Urinary bladder (tissue), 4 donors: ENCODE results near the gene F13A1. TPM values are rescaled to one million over a fixed set of nuclear protein-coding genes. Genes with fewer than 3 reads are reported as not detected.

Source experiments
- DNase-seq: peaks from one replicate; pipeline ENCODE4 v3.0.0-alpha.2; 2015; ENCODE audit errors: extremely low spot score
- H3K27ac ChIP-seq: one replicate; pipeline ENCODE4 v1.5.1; 2013; ENCODE audit warnings: low read depth, mild to moderate bottlenecking, moderate library complexity
- H3K36me3 ChIP-seq: one replicate; pipeline ENCODE4 v1.6.1; 2013; ENCODE audit warnings: mild to moderate bottlenecking, moderate library complexity; ENCODE audit not compliant: insufficient read depth
- H3K4me1 ChIP-seq: one replicate; pipeline ENCODE4 v1.6.1; 2013; ENCODE audit warnings: mild to moderate bottlenecking, moderate library complexity; ENCODE audit not compliant: insufficient read depth
- H3K4me3 ChIP-seq: one replicate; pipeline ENCODE4 v1.5.1; 2013; ENCODE audit warnings: low read depth, low read length
- WGBS: extraction: QIAGEN DNeasy Blood & Tissue Kit; methylation state at CpG from one replicate; pipeline ENCODE4 v1.1.7; 2013; 5-methylcytosine and 5-hydroxymethylcytosine counted together
- polyA plus RNA-seq: library from polyadenylated mRNA; stranded (reverse); fragments of 200-250 nt; gene quantifications from one replicate; pipeline ENCODE4 v1.2.3, GENCODE V29; 2013
- total RNA-seq: library from RNA; depleted of rRNA; stranded (reverse); fragments of >200 nt; gene quantifications from one replicate; pipeline ENCODE4 v1.2.3, GENCODE V29; 2014
- donor health status: healthy with polysubstance abuse.
- donor health status: healthy.

F13A1 gene
- total RNA-seq: 203 TPM
- polyA plus RNA-seq: 113 TPM

DNA sequence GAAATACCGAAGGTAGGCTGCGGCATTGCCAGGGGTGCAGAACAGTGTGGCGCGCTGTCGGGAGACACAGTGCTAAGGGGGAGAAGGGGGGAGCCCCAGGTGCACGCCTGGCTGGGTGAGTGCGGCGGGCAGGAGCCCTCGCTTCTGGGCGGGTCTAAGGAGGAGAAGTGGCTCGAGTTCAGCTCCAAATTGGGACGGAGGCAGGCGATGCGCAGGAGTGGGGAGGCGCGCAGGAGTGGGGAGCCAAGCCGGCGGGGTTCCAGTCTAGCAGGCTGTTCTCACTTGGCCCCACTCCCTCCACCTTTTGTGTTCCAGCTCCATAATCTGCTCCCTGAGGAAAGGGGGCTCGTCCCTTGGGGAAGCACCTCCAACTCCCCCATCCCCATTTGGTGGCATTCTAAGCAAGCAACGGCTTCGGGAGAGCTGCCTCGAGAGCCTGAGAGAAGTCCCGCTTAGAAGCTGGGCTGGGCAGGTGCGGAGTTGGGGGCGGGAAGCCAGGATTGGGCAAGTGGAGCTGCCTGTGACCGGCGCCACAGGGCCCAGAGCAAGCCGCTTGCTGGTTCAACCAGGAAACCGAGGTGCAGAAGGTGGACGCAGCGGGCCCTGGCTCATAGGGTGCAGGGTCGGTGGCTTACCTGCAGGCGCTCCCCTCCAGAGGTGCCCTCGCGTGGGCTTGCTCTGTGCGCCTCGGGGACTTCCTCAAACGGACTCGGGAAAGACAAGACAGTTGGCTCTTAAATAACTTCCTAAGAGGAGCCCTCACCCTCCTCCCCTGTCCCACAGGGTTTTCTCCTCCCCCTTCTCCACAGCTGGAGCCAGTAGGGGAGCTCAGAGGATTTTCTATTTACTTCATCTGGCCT lies at the start of gene F13A1:
Gene F13A1 (minus strand): TSS at position 711 of the 860 bp plus-strand sequence. CDS start 1,998 bp downstream, outside the sequence.
- no peak for DNase-seq
- no peaks in the 10 kb centered on the region for H3K4me1 ChIP-seq
- no peak within 1 kb of the TSS for H3K27ac ChIP-seq
- WGBS: 9% methylated on average over 39 of the region's 39 CpGs
- H3K4me3 ChIP-seq: no peak within 1 kb of the TSS
- H3K36me3 ChIP-seq: no peaks in the 10 kb centered on the region

DNA sequence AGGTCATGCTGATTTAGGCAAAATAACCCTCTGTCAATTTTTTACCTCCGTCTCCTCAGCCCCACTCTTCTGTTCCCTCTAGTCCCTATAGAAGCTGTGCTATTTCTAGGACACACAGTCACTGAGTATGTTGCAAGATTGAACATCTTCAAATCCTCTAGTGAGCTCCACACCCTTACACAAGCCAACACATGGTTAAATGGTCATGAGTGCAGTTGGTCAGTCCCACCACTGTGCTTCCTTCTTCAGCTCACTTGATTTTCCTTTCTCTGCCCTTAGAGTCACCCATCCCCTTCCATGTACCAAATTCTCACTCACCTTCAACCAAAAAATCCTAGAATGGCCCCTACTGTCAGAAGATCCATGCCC lies 48.2 kb upstream of the F13A1 start:
- H3K4me1 ChIP-seq: no peaks in the 10 kb centered on the region
- no peak overlapping the region for H3K4me3 ChIP-seq
- no peak overlapping the region for H3K27ac ChIP-seq
- DNase-seq: no peak
- 88% methylated on average over 1 of the region's 1 CpG for WGBS
- H3K36me3 ChIP-seq: no peaks in the 10 kb centered on the region

DNA sequence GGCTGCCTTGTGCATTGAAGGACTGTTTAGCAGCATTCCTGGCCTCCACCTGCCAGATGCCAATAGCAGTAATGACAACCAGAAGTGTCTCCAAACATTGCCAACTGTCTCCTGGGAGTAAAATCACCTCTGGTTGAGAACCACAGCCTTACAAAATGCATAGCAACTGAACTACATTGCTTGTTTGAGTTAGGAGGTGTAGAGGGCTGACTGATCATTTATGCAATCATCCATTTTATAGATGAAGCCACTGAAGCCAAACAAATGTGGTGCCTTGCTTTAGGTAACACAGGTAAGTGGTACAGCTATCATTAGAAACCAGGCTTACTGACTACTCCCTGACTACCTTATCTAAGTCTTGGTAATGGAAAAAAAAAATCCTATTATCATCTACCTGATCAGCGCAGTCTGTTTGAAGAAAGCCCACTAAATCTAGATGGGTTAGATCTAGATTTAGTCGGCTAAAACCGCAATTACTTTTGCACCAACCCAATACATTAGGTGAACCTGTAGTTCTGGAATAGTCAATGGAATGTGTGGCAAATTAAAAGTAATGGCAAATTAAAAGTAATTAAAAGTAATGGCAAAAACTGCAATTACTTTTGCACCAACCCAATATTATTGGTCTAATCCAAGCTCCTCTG lies 47.7 kb upstream of the F13A1 start:
- Histone ChIP-seq H3K4me3 (no peak overlapping the region), H3K36me3 (no peaks in the 10 kb centered on the region), H3K4me1 (no peaks in the 10 kb centered on the region), H3K27ac (no peak overlapping the region)
- 78% methylated on average over 3 of the region's 3 CpGs for whole genome bisulfite sequencing
- no peak for DNase-seq

DNA sequence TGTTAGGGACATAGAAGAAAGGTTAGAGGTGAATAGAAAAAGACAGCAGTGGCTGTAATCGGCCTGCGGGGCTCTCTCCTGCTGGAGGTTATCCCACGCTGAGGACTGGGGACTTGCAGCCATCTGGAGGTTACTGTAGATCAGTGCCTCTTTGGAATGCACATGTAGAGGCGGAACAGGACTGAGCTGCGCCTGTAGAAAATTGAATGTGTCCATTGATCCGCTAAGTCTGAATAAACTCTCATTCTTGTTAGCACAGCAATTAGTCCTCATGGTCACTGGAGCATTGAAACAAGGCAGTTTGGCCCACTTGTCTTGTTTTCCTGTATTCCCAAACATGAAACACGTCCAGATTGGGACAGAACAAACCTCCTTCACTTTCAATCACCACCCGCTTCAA lies 46.3 kb upstream of the F13A1 start:
- Histone ChIP-seq H3K4me1 (no peaks in the 10 kb centered on the region), H3K27ac (no peak overlapping the region), H3K4me3 (no peak overlapping the region), H3K36me3 (no peaks in the 10 kb centered on the region)
- no peak for DNase-seq
- 75% methylated on average over 8 of the region's 8 CpGs for WGBS

DNA sequence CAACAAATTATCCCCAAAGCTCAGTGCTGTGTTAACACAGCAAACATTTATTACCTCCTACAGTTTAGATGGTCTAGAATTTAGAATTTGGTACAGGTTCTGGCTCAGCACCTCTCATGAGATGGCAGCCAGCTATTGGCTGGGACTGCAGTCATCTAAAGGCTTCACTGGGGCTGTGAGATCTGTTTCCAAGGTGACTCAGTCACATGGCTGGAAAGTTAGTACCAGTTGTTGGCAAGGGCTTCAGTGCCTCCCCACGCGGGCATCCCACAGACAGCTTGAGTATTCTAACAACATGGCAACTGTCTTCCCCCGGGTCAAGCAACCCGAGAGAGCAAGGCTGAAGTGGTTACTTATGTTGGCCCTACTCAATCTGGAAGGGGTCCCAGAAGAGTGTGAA lies 44.8 kb upstream of the F13A1 start:
- Histone ChIP-seq H3K27ac (no peak overlapping the region), H3K4me1 (no peaks in the 10 kb centered on the region), H3K36me3 (no peaks in the 10 kb centered on the region), H3K4me3 (no peak overlapping the region)
- DNase-seq: no peak
- WGBS: 91% methylated on average over 4 of the region's 4 CpGs

DNA sequence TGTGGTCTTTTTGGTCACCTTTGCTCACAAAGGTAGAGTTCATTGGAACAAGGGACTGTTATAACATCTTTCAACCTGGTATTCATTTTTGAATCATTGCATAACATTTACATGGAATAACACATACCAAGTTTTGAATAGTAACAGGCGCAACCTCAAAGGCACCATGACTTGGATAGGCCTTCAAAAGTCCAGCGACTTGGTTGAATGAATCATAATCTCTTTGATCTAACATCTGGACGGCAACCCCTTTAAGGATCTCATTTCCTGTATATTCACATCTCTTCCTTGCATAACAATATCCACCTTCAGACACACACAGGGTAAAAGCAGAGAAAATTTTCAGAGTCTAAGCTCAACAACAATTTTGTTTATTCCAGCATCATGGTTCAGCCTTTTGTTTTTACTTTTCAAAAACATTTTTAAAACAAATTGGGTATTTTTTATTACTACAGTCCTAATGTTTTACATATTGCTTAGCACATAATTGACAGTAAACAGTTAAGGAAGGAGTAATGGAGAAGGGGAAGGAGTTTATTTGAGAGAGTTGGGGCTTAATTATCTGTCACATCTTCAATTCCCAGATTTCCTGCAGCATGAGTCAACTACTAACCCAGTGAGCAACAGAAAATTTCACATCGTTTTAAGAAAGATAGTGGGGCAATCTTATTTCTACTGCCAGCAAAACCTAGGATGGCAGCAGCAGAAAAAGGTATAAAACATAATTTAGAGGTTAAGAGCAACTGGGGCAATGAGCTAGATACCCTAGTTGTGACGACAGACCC lies 41.8 kb upstream of the F13A1 start:
- no peak overlapping the region for H3K27ac ChIP-seq
- no peak for DNase-seq
- no peaks in the 10 kb centered on the region for H3K4me1 ChIP-seq
- H3K36me3 ChIP-seq: no peaks in the 10 kb centered on the region
- H3K4me3 ChIP-seq: no peak overlapping the region
- whole genome bisulfite sequencing: 62% methylated on average over 5 of the region's 5 CpGs

DNA sequence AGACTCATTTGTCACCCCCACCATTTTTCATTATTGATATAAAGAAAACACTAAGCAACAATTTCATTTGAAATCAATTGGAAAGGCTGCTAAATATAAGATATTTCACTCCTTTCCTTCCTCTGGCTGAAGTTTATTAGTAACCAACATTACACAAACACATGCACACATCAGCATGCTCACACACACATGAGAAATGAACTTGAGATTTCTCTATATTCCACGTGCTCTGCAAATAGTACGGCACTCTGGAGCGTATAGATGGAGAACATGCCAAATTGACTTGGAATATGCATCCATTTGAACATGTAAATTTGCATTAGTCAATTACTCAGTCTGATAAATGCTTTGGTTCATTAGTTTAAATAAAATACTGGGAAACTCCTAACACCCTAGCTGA lies 37.1 kb upstream of the F13A1 start:
- Histone ChIP-seq H3K4me1 (no peaks in the 10 kb centered on the region), H3K4me3 (no peak overlapping the region), H3K36me3 (no peaks in the 10 kb centered on the region), H3K27ac (no peak overlapping the region)
- 86% methylated on average over 3 of the region's 3 CpGs for WGBS
- DNase-seq: no peak

DNA sequence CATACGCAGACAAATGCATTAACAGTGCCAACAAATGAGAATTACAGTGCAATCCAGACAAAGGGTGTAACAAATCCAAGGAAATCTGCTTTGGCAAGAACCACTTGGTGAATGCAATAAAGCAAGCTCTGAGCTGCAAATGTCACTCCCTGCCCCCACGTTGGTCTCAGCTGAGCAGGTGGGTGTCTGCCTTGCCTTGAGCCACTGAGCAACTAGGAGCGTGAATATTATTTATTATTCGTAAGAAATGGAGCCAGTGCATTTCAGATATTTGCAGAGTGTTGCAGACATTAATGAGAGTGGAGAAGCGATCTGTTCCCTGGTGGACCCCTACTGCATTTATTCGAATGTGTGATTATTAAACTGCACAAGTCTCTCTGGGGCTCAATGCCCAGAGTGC lies 36.6 kb upstream of the F13A1 start:
- no peak for DNase-seq
- Histone ChIP-seq H3K27ac (no peak overlapping the region), H3K4me3 (no peak overlapping the region), H3K4me1 (no peaks in the 10 kb centered on the region), H3K36me3 (no peaks in the 10 kb centered on the region)
- 64% methylated on average over 6 of the region's 6 CpGs for WGBS

DNA sequence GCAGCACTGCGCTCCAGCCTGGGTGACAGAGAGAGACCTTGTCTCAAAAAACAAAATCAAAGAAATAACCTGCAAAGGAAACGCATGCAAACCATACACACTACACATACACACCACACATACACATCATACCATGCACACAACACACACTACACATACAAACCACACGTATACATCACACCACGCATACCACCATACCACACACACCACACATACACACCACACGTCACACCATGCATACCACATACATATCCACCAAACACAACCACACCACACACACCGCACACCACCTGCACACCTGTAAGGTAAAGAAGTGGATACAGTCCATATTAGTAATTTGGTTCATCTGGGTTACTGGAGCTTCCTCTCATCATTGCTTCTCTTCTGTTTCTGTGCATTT lies 32.3 kb upstream of the F13A1 start:
- 94% methylated on average over 6 of the region's 6 CpGs for WGBS
- Histone ChIP-seq H3K27ac (no peak overlapping the region), H3K4me3 (no peak overlapping the region), H3K36me3 (no peaks in the 10 kb centered on the region), H3K4me1 (no peaks in the 10 kb centered on the region)
- no peak for DNase-seq

DNA sequence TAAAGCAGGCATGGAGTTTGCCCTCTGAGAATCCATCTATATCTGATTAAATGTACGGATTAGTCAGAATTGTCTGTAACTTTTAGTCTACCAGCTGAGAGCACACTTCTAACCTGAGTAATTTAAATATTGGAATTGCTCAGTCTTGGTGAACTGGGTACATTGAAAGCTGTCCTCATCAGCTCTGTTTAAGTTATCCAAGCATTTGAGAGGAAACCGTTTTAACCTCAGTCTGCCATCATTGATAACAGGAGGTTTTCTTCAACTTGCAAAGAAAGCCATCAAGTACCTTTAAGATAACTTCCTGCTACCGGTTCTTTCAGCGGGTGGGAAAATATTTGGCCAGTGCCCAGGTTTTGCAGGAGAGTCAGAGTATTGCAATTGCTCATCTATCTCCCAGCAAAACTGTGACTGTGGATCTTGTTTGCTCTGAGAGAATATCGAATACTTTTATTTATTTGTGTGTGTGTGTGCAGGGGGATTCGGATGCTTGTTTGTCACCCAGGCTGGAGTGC lies 31.1 kb upstream of the F13A1 start:
- H3K4me3 ChIP-seq: no peak overlapping the region
- H3K36me3 ChIP-seq: no peaks in the 10 kb centered on the region
- DNase-seq: no peak
- H3K27ac ChIP-seq: no peak overlapping the region
- WGBS: 41% methylated on average over 6 of the region's 6 CpGs
- no peaks in the 10 kb centered on the region for H3K4me1 ChIP-seq

DNA sequence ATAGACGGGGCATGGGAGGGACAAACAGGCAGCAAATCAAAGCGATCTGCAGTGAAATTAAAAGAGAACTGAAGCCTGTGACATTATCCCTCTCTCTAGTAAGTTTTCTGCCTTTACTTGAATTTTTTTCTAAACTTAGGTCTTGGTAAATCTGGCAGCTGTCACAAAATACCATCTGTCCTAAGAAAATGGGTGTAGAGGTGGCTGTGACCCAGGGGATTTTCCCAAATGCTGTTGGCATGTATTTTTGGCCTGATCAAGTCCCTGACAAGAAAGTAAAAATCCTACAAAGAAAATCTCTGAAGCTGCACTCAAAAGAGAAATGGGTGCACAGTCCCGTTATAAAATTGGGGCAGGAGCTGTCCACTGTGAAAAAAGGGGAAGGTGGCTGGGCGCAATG lies 30.2 kb upstream of the F13A1 start:
- 81% methylated on average over 4 of the region's 4 CpGs for WGBS

DNA sequence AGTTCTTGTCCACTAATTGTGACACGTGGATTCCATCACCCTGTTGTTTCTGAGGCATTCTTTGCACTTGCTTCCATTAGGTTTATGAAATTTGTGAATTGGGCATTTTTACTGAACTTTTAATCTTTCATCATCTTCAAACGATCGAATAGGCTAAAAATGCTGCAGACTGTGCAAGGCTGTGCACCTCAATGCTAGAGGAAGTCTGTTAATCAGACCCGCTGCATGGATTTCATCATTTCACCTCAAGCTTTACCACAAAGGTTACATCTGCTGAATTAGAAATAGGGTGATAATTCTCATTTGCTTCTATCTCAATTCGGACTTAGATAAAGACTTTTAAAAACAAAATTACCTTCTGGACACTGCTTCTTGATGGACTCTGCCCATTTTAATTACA lies 27.8 kb upstream of the F13A1 start:
- Histone ChIP-seq H3K36me3 (no peaks in the 10 kb centered on the region), H3K27ac (no peak overlapping the region), H3K4me3 (no peak overlapping the region), H3K4me1 (no peaks in the 10 kb centered on the region)
- no peak for DNase-seq
- WGBS: 75% methylated on average over 5 of the region's 5 CpGs

More for the DNA sequence above, 30.2 kb upstream of the F13A1 start:
- no peaks in the 10 kb centered on the region for H3K4me1 ChIP-seq
- no peak overlapping the region for H3K4me3 ChIP-seq
- H3K36me3 ChIP-seq: no peaks in the 10 kb centered on the region
- H3K27ac ChIP-seq: no peak overlapping the region
- no peak for DNase-seq

DNA sequence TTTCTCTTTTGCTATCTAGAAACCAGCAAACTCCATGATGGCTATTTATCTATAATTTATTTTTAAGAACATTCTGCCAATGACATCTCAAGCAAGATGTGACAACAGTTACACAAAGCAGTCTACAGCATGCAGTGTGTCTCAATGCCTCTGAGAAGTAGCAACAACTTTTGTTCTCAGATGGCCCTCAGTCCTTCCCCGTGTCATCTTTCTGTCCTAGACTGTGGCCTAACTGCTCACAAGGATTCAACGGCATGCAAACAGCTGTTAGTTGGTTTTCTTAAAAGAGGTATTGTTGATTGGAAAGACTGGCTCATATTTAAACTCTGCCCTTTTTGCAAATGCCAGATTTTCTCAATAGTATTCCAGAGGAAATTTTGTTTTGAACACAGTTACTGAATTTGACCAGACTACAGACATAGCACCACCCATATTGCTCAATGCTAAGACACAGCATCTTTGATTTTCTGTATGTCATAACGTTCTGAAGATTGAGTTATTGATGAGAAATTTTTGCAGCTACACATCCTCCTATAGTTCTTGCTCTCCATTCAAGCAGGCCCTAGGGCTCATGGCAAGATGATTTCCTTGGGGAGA lies 26.1 kb upstream of the F13A1 start:
- H3K36me3 ChIP-seq: no peaks in the 10 kb centered on the region
- H3K4me3 ChIP-seq: no peak overlapping the region
- no peak for DNase-seq
- 76% methylated on average over 3 of the region's 3 CpGs for WGBS
- H3K27ac ChIP-seq: no peak overlapping the region
- H3K4me1 ChIP-seq: no peaks in the 10 kb centered on the region
